HepG2 (cell line): ENCODE measurements around the gene CPLANE2. TPM values are rescaled to one million over a fixed set of nuclear protein-coding genes. Genes with fewer than 3 reads are reported as not detected.
A peak's percentile ranks its signal among the peaks of the same experiment; 100 is the strongest.

ENCODE experiments used
- EP300 ChIP-seq, 3 experiments: sonication (generic) in 1 of 3; formaldehyde crosslinking in 1 of 3; IDR thresholded peaks; 2 replicates each; pipeline versions ENCODE4 v1.5.1 to v1.6.1; 2011 to 2020; ENCODE audit warnings: low read depth in 2 of 3, low read length in 2 of 3, borderline replicate concordance in 1 of 3, improper control_type of control experiment in 1 of 3, mild to moderate bottlenecking in 1 of 3, missing genetic modification reagents in 1 of 3, moderate library complexity in 1 of 3
- GABPB1 ChIP-seq: IDR thresholded peaks from 2 replicates; pipeline ENCODE4 v1.6.1; 2016; ENCODE audit warnings: mild to moderate bottlenecking, missing genetic modification reagents, moderate library complexity, missing compliant biosample characterization
- HOXD1 ChIP-seq: sonication (generic); formaldehyde crosslinking; IDR thresholded peaks from 2 replicates; pipeline ENCODE4 v1.5.0; 2020; ENCODE audit warnings: missing genetic modification reagents
- MAZ ChIP-seq, 2 experiments: sonication (generic) in 1 of 2; formaldehyde crosslinking in 1 of 2; IDR thresholded peaks; 2 replicates each; pipeline versions ENCODE4 v1.5.0 to v1.6.1; 2012 to 2020; ENCODE audit warnings: low read depth in 2 of 2, mild to moderate bottlenecking in 2 of 2, borderline replicate concordance in 1 of 2, improper control_type of control experiment in 1 of 2, low read length in 1 of 2, missing genetic modification reagents in 1 of 2, moderate library complexity in 1 of 2
- MED8 ChIP-seq: sonication (generic); formaldehyde crosslinking; IDR thresholded peaks from 2 replicates; pipeline ENCODE4 v1.8.1; 2023; ENCODE audit warnings: mild to moderate bottlenecking, missing genetic modification reagents; ENCODE audit not compliant: insufficient replicate concordance
- NAIF1 ChIP-seq: sonication (generic); formaldehyde crosslinking; IDR thresholded peaks from 2 replicates; pipeline ENCODE4 v1.5.0; 2020; ENCODE audit warnings: mild to moderate bottlenecking, missing genetic modification reagents, borderline replicate concordance
- NFE2L2 ChIP-seq: fragments of 150-350 bp; IDR thresholded peaks from 2 replicates; pipeline ENCODE4 v1.6.1; 2014; ENCODE audit warnings: low read length
- POGZ ChIP-seq: sonication (generic); formaldehyde crosslinking; IDR thresholded peaks from 2 replicates; pipeline ENCODE4 v1.4.0; 2020; ENCODE audit warnings: mild to moderate bottlenecking, missing genetic modification reagents
- POLR2AphosphoS5 ChIP-seq: IDR thresholded peaks from 2 replicates; pipeline ENCODE4 v1.6.1; 2012; ENCODE audit warnings: low read depth, low read length
- RARA ChIP-seq: IDR thresholded peaks from 2 replicates; pipeline ENCODE4 v1.6.1; 2016; ENCODE audit warnings: missing genetic modification reagents, missing compliant biosample characterization
- ZFY ChIP-seq: sonication (generic); formaldehyde crosslinking; IDR thresholded peaks from 2 replicates; pipeline ENCODE4 v1.4.0; 2020; ENCODE audit warnings: missing genetic modification reagents
- ZNF10 ChIP-seq: sonication (generic); formaldehyde crosslinking; IDR thresholded peaks from 2 replicates; pipeline ENCODE4 v1.4.0; 2020; ENCODE audit warnings: mild to moderate bottlenecking, low read depth, missing genetic modification reagents, borderline replicate concordance
- ZNF251 ChIP-seq: sonication (generic); formaldehyde crosslinking; IDR thresholded peaks from 2 replicates; pipeline ENCODE4 v1.9.0; 2021; ENCODE audit warnings: mild to moderate bottlenecking, missing genetic modification reagents
- ZNF33A ChIP-seq: sonication (generic); formaldehyde crosslinking; IDR thresholded peaks from 2 replicates; pipeline ENCODE4 v1.5.1; 2020; ENCODE audit warnings: missing genetic modification reagents, mild to moderate bottlenecking, moderate library complexity, borderline replicate concordance
- ZNF598 ChIP-seq: sonication (generic); formaldehyde crosslinking; IDR thresholded peaks from 2 replicates; pipeline ENCODE4 v1.5.1; 2020; ENCODE audit warnings: mild to moderate bottlenecking, missing genetic modification reagents, borderline replicate concordance
- ZNF652 ChIP-seq: IDR thresholded peaks from 2 replicates; pipeline ENCODE4 v1.6.1; 2016; ENCODE audit warnings: low read depth, borderline replicate concordance
- ZSCAN22 ChIP-seq: sonication (generic); formaldehyde crosslinking; IDR thresholded peaks from 2 replicates; pipeline ENCODE4 v1.4.0; 2020; ENCODE audit warnings: mild to moderate bottlenecking, missing genetic modification reagents
- polyA plus RNA-seq, 8 experiments: library from polyadenylated mRNA; depleted of rRNA in 3 of 8; stranded (reverse) in 7 of 8; unstranded in 1 of 8; fragments of >200 nt; fragmentation: Illumina TruSeq in 4 of 8; extraction: Trizol in 4 of 8; gene quantifications; 2 replicates each; pipeline versions ENCODE4 v1.2.1 to v1.2.3, GENCODE V29; 2011 to 2016; ENCODE audit warnings: low read depth in 4 of 8, missing spikeins in 1 of 8, mixed read lengths in 1 of 8; ENCODE audit not compliant: insufficient read depth in 1 of 8
- total RNA-seq, 5 experiments: library from RNA; depleted of rRNA; stranded (reverse); fragments of >200 nt; fragmentation: Illumina TruSeq; extraction: Trizol; gene quantifications; 2 replicates each; pipeline ENCODE4 v1.2.3, GENCODE V29; 2016; ENCODE audit warnings: low read depth in 1 of 5
- TF ChIP-seq, protein P1 (sequence below): sonication (generic); formaldehyde crosslinking; IDR thresholded peaks from 2 replicates; pipeline ENCODE4 v1.4.0; 2020; ENCODE audit warnings: missing genetic modification reagents, borderline replicate concordance
- TF ChIP-seq, protein P2 (sequence below): sonication (generic); formaldehyde crosslinking; IDR thresholded peaks from 2 replicates; pipeline ENCODE4 v1.4.0; 2020; ENCODE audit warnings: mild to moderate bottlenecking, missing genetic modification reagents, borderline replicate concordance
- TF ChIP-seq, protein P3 (sequence below): sonication (generic); formaldehyde crosslinking; IDR thresholded peaks from 2 replicates; pipeline ENCODE4 v1.5.1; 2020; ENCODE audit warnings: mild to moderate bottlenecking, missing genetic modification reagents, borderline replicate concordance
- TF ChIP-seq, protein P4 (sequence below): sonication (generic); formaldehyde crosslinking; IDR thresholded peaks from 2 replicates; pipeline ENCODE4 v1.4.0; 2020; ENCODE audit warnings: missing genetic modification reagents

Gene CPLANE2
- total and polyA plus RNA-seq, 2 of the 13 experiments (the other 11 are each of a cell fraction or from before 2014, with no cell fraction given), result 0.29 to 1.6 TPM

DNA sequence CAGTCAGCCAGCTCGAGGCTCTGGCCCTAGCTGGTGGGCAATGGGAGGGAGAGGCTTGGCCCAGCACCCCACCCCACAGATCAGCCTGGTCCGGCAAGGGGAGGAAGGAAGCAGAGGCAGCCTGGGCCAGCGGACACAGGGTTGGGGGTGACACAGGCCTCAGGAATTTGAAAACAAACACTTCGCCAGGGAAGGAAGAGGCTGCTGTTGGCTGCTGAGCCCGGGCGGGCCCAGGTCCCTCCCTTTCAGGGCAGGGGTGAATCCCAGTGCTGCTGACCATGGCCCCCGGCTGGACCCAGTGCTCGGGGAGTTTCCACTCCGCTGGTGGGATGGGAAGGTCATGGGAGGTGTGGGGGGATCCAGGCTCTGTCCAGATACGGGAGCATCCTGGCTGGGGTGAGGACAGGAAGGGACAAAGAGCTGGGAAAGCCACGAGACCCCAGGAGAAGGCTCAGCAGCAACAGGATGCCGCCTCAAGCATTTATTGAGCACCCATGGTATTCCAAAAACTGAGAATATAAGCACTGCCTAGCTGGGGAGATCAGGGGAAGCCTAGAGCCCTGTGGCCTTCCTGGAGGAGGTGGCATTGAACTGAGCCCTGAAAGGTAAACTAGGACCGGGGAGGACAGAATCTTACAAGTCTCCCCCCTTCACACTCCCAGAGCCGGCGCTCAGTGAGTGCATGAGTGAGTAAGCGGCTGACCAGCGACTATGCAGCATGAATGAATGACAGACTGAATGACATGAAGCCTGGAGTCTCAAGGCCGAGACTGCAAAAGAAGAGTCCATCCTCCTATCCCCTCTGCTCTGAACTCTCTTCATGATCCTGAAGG is 54.9 kb downstream of the CPLANE2 start (continued):
- TF ChIP-seq RARA, result peak; percentile 82
- TF ChIP-seq, protein P1, sequence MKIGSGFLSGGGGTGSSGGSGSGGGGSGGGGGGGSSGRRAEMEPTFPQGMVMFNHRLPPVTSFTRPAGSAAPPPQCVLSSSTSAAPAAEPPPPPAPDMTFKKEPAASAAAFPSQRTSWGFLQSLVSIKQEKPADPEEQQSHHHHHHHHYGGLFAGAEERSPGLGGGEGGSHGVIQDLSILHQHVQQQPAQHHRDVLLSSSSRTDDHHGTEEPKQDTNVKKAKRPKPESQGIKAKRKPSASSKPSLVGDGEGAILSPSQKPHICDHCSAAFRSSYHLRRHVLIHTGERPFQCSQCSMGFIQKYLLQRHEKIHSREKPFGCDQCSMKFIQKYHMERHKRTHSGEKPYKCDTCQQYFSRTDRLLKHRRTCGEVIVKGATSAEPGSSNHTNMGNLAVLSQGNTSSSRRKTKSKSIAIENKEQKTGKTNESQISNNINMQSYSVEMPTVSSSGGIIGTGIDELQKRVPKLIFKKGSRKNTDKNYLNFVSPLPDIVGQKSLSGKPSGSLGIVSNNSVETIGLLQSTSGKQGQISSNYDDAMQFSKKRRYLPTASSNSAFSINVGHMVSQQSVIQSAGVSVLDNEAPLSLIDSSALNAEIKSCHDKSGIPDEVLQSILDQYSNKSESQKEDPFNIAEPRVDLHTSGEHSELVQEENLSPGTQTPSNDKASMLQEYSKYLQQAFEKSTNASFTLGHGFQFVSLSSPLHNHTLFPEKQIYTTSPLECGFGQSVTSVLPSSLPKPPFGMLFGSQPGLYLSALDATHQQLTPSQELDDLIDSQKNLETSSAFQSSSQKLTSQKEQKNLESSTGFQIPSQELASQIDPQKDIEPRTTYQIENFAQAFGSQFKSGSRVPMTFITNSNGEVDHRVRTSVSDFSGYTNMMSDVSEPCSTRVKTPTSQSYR, result no peak
- no peak for TF ChIP-seq MAZ (IDR thresholded peaks at IDR 0.05; ENCODE audit: borderline replicate concordance, low read depth, low read length)
- peak; percentile 54; the same call in 1 of the 2 replicates for TF ChIP-seq MAZ (CRISPR knock-in tag; IDR thresholded peaks at IDR 0.05; ENCODE audit: low read depth)
- peak; percentile 47; the same call in 1 of the 2 replicates for TF ChIP-seq POLR2AphosphoS5
- TF ChIP-seq POGZ (CRISPR knock-in tag), result no peak
- no peak for TF ChIP-seq NFE2L2
- TF ChIP-seq ZNF598 (CRISPR knock-in tag), result 0 out of 2 replicates have a peak, but pooled peaks have one; percentile 31
- TF ChIP-seq, protein P2, sequence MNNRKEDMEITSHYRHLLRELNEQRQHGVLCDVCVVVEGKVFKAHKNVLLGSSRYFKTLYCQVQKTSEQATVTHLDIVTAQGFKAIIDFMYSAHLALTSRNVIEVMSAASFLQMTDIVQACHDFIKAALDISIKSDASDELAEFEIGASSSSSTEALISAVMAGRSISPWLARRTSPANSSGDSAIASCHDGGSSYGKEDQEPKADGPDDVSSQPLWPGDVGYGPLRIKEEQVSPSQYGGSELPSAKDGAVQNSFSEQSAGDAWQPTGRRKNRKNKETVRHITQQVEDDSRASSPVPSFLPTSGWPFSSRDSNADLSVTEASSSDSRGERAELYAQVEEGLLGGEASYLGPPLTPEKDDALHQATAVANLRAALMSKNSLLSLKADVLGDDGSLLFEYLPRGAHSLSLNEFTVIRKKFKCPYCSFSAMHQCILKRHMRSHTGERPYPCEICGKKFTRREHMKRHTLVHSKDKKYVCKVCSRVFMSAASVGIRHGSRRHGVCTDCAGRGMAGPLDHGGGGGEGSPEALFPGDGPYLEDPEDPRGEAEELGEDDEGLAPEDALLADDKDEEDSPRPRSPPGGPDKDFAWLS (CRISPR knock-in tag), result no peak
- TF ChIP-seq ZNF251 (CRISPR knock-in tag), result no peak
- no peak for TF ChIP-seq NAIF1 (CRISPR knock-in tag)
- peak; percentile 69; the same call in 1 of the 2 replicates for TF ChIP-seq GABPB1
- no peak for TF ChIP-seq ZNF10
- TF ChIP-seq, protein P3, sequence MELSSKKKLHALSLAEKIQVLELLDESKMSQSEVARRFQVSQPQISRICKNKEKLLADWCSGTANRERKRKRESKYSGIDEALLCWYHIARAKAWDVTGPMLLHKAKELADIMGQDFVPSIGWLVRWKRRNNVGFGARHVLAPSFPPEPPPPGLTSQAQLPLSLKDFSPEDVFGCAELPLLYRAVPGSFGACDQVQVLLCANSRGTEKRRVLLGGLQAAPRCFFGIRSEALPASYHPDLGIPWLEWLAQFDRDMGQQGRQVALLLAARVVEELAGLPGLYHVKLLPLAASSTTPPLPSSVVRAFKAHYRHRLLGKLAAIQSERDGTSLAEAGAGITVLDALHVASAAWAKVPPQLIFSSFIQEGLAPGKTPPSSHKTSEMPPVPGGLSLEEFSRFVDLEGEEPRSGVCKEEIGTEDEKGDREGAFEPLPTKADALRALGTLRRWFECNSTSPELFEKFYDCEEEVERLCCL, result no peak
- TF ChIP-seq ZSCAN22 (CRISPR knock-in tag), result no peak
- peak; percentile 15 to 76; a peak in 3 of 4 replicates for TF ChIP-seq EP300 (IDR thresholded peaks at IDR 0.05; ENCODE audit: low read depth in 2 of 2, low read length in 2 of 2)
- no peak; the same call in 1 of the 2 replicates for TF ChIP-seq EP300 (CRISPR knock-in tag; IDR thresholded peaks at IDR 0.05; ENCODE audit: borderline replicate concordance)
- TF ChIP-seq MED8, result no peak
- TF ChIP-seq ZFY (CRISPR knock-in tag), result peak; percentile 78
- TF ChIP-seq ZNF652, result no peak
- TF ChIP-seq, protein P4, sequence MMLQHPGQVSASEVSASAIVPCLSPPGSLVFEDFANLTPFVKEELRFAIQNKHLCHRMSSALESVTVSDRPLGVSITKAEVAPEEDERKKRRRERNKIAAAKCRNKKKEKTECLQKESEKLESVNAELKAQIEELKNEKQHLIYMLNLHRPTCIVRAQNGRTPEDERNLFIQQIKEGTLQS (CRISPR knock-in tag), result peak; percentile 98
- 0 out of 2 replicates have a peak, but pooled peaks have one; percentile 47 for TF ChIP-seq HOXD1 (CRISPR knock-in tag)
- no peak for TF ChIP-seq ZNF33A
